Suprapubic skin (tissue), 4 donors: ENCODE results near the gene SCAPER. TPM values are rescaled to one million over a fixed set of nuclear protein-coding genes. Genes with fewer than 3 reads are reported as not detected.

Experiments
- DNase-seq, 2 donors: peaks; one replicate each; pipeline ENCODE4 v3.0.0-alpha.2; 2019; ENCODE audit warnings: low spot score in 2 of 2
- H3K27ac ChIP-seq: fragments of 200-600 bp; sonication (generic); one replicate; pipeline ENCODE4 v1.5.1; 2019
- H3K27me3 ChIP-seq: fragments of 200-600 bp; sonication (generic); one replicate; pipeline ENCODE4 v1.5.1; 2019
- H3K36me3 ChIP-seq: fragments of 200-600 bp; sonication (generic); one replicate; pipeline ENCODE4 v1.5.1; 2019
- H3K4me1 ChIP-seq: fragments of 200-600 bp; sonication (generic); one replicate; pipeline ENCODE4 v1.5.1; 2019
- H3K4me3 ChIP-seq: fragments of 200-600 bp; sonication (generic); one replicate; pipeline ENCODE4 v1.5.1; 2019; ENCODE audit warnings: mild to moderate bottlenecking
- H3K9me3 ChIP-seq: fragments of 200-600 bp; sonication (generic); one replicate; pipeline ENCODE4 v1.5.1; 2019
- CTCF ChIP-seq, 2 donors: fragments of 200-600 bp in 1 of 2; fragments of 450-650 bp in 1 of 2; sonication (generic) in 1 of 2; IDR thresholded peaks; one replicate each; pipeline ENCODE4 v1.5.1; 2016 to 2019; ENCODE audit warnings: antibody characterized with exemption in 2 of 2, mild to moderate bottlenecking in 1 of 2, moderate library complexity in 1 of 2
- EP300 ChIP-seq: sonication (generic); formaldehyde crosslinking; IDR thresholded peaks from one replicate; pipeline ENCODE4 v1.6.1; 2017; ENCODE audit warnings: antibody characterized with exemption
- POLR2A ChIP-seq, 2 donors: fragments of 450-650 bp; IDR thresholded peaks; one replicate each; pipeline ENCODE4 v1.6.1; 2017; ENCODE audit warnings: antibody characterized with exemption in 2 of 2, mild to moderate bottlenecking in 2 of 2, moderate library complexity in 2 of 2
- POLR2AphosphoS5 ChIP-seq, 3 donors: sonication (generic); formaldehyde crosslinking; IDR thresholded peaks; one replicate each; pipeline ENCODE4 v1.6.1; 2017; ENCODE audit warnings: antibody characterized with exemption in 3 of 3
- WGBS: methylation state at CpG from one replicate; pipeline ENCODE4 v1.1.5; 2018; 5-methylcytosine and 5-hydroxymethylcytosine counted together
- total RNA-seq, 4 donors: library from RNA; depleted of rRNA; stranded (reverse); fragments of >200 nt; gene quantifications; one replicate each; pipeline ENCODE4 v1.1.0, GENCODE V29; 2016

The SCAPER gene
- total RNA-seq, 4 donors from 2014 or later: 26.3 to 61.4 (median 37.3) TPM

DNA sequence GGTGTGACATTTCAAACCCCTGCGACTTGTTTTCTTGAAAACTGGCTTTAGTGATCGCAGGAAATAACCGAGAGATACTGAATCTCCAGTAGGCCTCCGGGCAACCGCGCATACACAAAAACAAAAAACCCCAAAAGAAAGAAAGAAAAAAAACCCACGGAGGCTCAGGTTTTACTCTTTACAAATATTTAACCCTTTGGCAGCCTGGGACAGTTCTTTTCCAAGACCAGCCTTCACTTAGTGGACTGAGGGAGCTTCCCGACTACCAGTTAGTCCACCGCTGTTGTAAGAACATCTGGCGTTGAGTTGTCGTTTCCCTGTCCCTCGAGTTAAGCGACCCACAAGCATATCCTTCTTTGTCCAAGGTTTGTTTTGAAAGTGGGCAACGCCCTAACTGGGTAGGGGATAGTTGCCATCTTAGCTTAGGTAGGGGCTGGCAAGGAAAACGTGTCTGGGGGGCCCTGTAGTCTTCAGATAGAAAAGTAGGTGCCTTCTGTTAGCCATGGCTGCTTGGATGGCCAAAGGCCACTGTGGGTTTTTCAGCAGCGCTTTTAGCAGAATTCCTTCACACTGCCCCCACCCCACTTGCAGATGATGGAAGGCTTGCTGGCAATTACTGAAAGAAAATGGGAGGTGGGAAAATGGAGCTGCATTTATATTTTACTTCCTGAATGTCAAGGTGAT, 561.7 kb downstream of the SCAPER start:
- no peak for TF ChIP-seq POLR2A (IDR thresholded peaks at IDR 0.05)
- TF ChIP-seq CTCF (IDR thresholded peaks at IDR 0.05): no peak
- no peak for TF ChIP-seq POLR2AphosphoS5 (IDR thresholded peaks at IDR 0.05)
- no peak for TF ChIP-seq EP300
- H3K4me1 ChIP-seq: peaks cover 67% of the 10 kb centered on the region
- H3K27me3 ChIP-seq: peaks cover 90% of the 10 kb centered on the region

DNA sequence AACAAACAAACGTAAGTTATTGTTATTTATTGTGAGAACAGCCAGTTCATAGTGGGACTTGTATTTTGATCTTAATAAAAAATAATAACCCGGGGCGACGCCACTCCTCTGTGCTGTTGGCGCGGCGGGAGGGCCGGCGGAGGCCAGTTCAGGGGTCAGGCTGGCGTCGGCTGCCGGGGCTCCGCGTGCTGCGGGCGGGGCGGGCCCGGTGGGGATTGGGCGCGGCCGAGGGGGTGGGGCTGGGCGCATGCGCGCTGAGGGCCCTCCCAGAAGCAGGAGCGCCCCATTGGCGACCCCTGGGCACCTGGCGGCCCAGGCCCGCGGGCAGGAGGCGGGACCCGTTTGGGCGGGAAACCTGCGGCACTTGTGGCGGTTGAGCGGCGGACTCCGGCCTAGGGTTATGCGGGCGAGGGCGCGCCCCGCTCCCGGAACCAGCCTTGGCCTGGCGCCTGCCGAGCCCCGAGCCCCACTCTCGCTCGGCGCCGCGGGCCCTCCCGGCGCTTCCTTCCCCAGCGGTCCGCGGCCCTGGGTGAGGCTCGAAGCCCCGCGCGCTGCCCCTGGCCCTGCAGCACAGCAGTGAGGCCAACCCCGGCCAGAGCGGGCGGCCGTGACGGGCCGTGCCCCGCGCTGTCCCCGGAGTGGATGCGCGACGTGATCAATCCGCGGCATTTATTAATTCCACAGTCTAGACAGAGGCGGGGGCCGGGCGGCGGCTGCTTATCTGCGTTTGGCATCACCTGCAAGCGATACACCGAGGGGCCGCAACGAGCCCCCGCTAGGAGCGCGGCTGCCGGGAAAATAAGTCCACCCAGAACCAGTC, 562.5 kb downstream of the SCAPER start:
- Histone ChIP-seq H3K4me3 (peak overlapping the region; percentile 35), H3K9me3 (no peaks in the 10 kb centered on the region), H3K27ac (no peak overlapping the region), H3K27me3 (peaks cover 99% of the 10 kb centered on the region), H3K36me3 (no peaks in the 10 kb centered on the region), H3K4me1 (peaks cover 75% of the 10 kb centered on the region)
- WGBS: 15% methylated on average over 24 of the region's 87 CpGs
- no peak for TF ChIP-seq CTCF (IDR thresholded peaks at IDR 0.05)
- TF ChIP-seq EP300: no peak
- TF ChIP-seq POLR2AphosphoS5 (IDR thresholded peaks at IDR 0.05): no peak
- TF ChIP-seq POLR2A (IDR thresholded peaks at IDR 0.05): no peak
- DNase-seq: no peak

More for the DNA sequence above, 561.7 kb downstream of the SCAPER start:
- no peak overlapping the region for H3K27ac ChIP-seq
- no peak overlapping the region for H3K4me3 ChIP-seq
- H3K9me3 ChIP-seq: no peaks in the 10 kb centered on the region
- DNase-seq: no peak
- H3K36me3 ChIP-seq: no peaks in the 10 kb centered on the region
- 49% methylated on average over 16 of the region's 16 CpGs for WGBS

DNA sequence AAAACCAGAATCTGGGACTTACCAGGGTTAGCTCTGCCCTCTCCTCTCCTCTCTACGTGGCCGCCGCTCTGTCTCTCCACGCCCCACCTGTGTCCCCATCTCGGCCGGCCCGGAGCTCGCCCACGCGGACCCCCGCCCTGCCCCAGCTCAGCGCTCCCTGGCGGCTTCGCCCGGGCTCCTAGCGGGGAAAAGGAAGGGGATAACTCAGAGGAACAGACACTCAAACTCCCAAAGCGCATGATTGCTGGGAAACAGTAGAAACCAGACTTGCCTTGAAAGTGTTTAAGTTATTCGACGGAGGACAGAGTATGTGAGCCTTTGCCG, 563.1 kb downstream of the SCAPER start:
- DNase-seq: no peak
- no peak for TF ChIP-seq POLR2A (IDR thresholded peaks at IDR 0.05)
- no peak for TF ChIP-seq EP300
- TF ChIP-seq POLR2AphosphoS5 (IDR thresholded peaks at IDR 0.05): no peak
- no peak for TF ChIP-seq CTCF (IDR thresholded peaks at IDR 0.05)
- Histone ChIP-seq H3K4me1 (peaks cover 78% of the 10 kb centered on the region), H3K27me3 (peaks cover 100% of the 10 kb centered on the region), H3K4me3 (peak overlapping the region; percentile 46), H3K9me3 (no peaks in the 10 kb centered on the region), H3K36me3 (no peaks in the 10 kb centered on the region), H3K27ac (no peak overlapping the region)
- 12% methylated on average over 20 of the region's 20 CpGs for WGBS

DNA sequence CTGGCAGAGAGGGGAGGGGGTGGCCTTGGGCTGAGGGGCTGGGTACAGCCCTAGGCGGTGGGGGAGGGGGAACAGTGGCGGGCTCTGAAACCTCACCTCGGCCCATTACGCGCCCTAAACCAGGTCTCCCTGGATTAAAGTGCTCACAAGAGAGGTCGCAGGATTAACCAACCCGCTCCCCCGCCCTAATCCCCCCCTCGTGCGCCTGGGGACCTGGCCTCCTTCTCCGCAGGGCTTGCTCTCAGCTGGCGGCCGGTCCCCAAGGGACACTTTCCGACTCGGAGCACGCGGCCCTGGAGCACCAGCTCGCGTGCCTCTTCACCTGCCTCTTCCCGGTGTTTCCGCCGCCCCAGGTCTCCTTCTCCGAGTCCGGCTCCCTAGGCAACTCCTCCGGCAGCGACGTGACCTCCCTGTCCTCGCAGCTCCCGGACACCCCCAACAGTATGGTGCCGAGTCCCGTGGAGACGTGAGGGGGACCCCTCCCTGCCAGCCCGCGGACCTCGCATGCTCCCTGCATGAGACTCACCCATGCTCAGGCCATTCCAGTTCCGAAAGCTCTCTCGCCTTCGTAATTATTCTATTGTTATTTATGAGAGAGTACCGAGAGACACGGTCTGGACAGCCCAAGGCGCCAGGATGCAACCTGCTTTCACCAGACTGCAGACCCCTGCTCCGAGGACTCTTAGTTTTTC, 563.6 kb downstream of the SCAPER start:
- Histone ChIP-seq H3K4me1 (peaks cover 78% of the 10 kb centered on the region), H3K9me3 (no peaks in the 10 kb centered on the region), H3K36me3 (no peaks in the 10 kb centered on the region), H3K27me3 (peaks cover 100% of the 10 kb centered on the region), H3K4me3 (peak overlapping the region; percentile 46), H3K27ac (no peak overlapping the region)
- WGBS: 8% methylated on average over 9 of the region's 42 CpGs
- no peak for DNase-seq
- TF ChIP-seq POLR2A (IDR thresholded peaks at IDR 0.05) (no peak), EP300 (no peak), POLR2AphosphoS5 (IDR thresholded peaks at IDR 0.05) (no peak), CTCF (IDR thresholded peaks at IDR 0.05) (no peak)
